ENCODE measurements around the gene CCL18. TPM values are rescaled to one million over a fixed set of nuclear protein-coding genes. Genes with fewer than 3 reads are reported as not detected.

Gene CCL18
- total RNA-seq, 6 experiments from 2014 or later = 0.29 to 2.0 (median 0.64) TPM; not detected in 1

DNA sequence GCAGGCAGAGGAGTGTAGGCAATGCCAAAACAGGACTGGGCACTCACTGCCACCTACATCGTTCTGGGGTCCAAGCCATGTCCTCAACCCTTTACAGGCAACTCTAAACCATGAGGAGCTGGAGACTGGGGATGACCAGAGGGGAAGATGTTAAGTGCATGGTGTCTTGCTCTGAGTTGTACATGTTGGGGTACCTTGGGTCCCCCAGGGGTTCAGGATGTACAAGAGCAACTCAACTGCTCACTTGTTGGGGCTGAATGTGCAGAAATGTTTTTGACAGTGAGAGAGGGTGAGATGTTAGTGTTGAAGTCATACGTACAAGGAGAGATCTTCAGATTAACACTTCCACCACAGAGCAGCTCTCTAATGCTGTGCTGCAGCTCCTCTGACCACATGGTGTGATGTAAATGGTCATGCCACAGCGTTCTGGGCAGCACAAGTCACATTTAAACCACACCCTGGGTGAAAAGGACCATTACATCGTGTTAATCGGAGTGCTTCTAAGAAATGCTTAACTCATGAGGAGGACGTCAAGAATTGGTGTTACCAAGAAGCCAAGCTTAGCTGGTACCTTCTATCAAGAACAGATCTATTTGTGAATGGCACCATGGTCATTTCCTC is 2.4 kb downstream of the CCL18 start:
- Histone ChIP-seq H3K27me3 (no peaks in the 10 kb centered on the region), H3K36me3 (no peaks in the 10 kb centered on the region), H3K4me3 (no peak overlapping the region), H3K9me3 (no peaks in the 10 kb centered on the region), H3K27ac (no peak overlapping the region), H3K4me1 (no peaks in the 10 kb centered on the region)
- no peak for TF ChIP-seq POLR2A (IDR thresholded peaks at IDR 0.05)
- TF ChIP-seq, protein P1, sequence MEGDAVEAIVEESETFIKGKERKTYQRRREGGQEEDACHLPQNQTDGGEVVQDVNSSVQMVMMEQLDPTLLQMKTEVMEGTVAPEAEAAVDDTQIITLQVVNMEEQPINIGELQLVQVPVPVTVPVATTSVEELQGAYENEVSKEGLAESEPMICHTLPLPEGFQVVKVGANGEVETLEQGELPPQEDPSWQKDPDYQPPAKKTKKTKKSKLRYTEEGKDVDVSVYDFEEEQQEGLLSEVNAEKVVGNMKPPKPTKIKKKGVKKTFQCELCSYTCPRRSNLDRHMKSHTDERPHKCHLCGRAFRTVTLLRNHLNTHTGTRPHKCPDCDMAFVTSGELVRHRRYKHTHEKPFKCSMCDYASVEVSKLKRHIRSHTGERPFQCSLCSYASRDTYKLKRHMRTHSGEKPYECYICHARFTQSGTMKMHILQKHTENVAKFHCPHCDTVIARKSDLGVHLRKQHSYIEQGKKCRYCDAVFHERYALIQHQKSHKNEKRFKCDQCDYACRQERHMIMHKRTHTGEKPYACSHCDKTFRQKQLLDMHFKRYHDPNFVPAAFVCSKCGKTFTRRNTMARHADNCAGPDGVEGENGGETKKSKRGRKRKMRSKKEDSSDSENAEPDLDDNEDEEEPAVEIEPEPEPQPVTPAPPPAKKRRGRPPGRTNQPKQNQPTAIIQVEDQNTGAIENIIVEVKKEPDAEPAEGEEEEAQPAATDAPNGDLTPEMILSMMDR (IDR thresholded peaks at IDR 0.05) = no peak
- intact Hi-C loops (cut with DNase I) = loop anchor here in 1 of 2 donors (10.0 kb wide), 1 partner anchor 52 kb away; the partner anchor contains the start of gene CCL23
- DNase-seq (no peak), ATAC-seq (peak; percentile 36 to 68 (median 54))
- WGBS (ENCODE audit: insufficient coverage, low coverage, low lambda C conversion rate, missing lambda C conversion rate) = 70% methylated on average over 6 of the region's 6 CpGs

DNA sequence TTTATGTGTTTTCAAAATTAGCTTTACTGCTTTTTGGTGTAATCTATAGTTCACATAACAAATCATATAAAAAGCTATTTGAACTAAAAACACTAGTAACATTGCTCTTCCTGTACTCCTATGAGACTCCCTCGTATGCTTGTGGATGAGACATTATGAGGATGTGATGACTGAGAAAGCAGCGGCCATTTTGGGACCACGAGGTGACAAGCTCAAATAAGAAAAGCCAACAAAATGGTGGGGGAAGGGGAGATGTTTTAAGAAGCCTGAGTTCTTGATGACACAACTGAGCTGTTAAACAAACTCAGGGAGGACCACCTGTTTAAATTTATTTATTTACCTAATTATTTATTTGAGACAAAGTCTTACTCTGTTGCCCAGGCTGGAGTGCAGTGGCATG is 4.5 kb downstream of the CCL18 start:
- H3K36me3 ChIP-seq = no peaks in the 10 kb centered on the region
- H3K9me3 ChIP-seq = no peaks in the 10 kb centered on the region
- H3K4me3 ChIP-seq = no peak overlapping the region
- WGBS (ENCODE audit: insufficient coverage, low coverage, low lambda C conversion rate, missing lambda C conversion rate) = 76% methylated on average over 3 of the region's 3 CpGs
- TF ChIP-seq, protein P1 (IDR thresholded peaks at IDR 0.05) = no peak
- TF ChIP-seq POLR2A (IDR thresholded peaks at IDR 0.05) = no peak
- intact Hi-C loops (cut with DNase I) = loop anchor here in 1 of 2 donors (10.0 kb wide), 1 partner anchor 54 kb away; the partner anchor contains the start of gene CCL23
- ATAC-seq (no peak), DNase-seq (no peak)
- H3K4me1 ChIP-seq = no peaks in the 10 kb centered on the region
- H3K27me3 ChIP-seq = no peaks in the 10 kb centered on the region
- no peak overlapping the region for H3K27ac ChIP-seq

DNA sequence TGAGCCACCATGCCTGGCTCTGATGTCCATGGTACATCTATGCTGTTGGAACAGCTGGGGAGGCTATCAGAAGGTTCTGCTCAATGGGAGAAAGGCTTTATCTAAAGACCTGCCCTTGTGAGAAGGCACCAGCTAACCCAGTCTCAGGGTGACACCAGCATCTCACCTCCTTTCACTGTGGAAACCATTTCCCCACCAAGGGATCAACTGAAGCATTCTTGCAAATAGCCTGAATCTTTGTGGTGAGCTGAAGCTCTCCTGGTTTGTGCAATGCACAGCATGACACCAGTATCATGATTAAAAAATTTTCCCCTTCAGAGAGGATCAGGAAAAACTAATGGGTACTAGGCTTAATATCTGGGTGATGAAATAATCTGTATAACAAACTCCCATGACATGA is 5.1 kb downstream of the CCL18 start:
- ATAC-seq (no peak), DNase-seq (no peak)
- Histone ChIP-seq H3K4me1 (no peaks in the 10 kb centered on the region), H3K27me3 (no peaks in the 10 kb centered on the region), H3K27ac (no peak overlapping the region), H3K36me3 (no peaks in the 10 kb centered on the region), H3K4me3 (no peak overlapping the region), H3K9me3 (no peaks in the 10 kb centered on the region)
- intact Hi-C loops (cut with DNase I) = loop anchor here in 1 of 2 donors (10.0 kb wide), 1 partner anchor 54 kb away; the partner anchor contains the start of gene CCL23
- TF ChIP-seq, protein P1 (IDR thresholded peaks at IDR 0.05) = no peak
- TF ChIP-seq POLR2A (IDR thresholded peaks at IDR 0.05) = no peak

DNA sequence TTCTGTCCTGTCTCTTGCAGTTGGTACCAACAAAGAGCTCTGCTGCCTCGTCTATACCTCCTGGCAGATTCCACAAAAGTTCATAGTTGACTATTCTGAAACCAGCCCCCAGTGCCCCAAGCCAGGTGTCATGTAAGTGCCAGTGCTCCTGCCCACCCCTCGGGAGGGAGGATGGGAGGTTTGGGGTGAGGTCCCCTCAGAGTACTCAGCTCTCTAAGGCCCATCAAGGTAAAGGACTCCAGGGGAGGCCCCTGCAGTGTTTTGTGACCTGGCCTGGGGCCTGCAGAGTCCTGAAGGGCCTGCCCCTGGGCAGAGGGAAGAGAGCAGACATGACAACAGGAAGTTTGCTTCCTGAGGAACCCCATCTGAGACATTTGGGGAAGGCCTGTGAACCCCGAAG is 6.4 kb downstream of the CCL18 start:
- TF ChIP-seq, protein P1 (IDR thresholded peaks at IDR 0.05) = no peak
- no peak for TF ChIP-seq POLR2A (IDR thresholded peaks at IDR 0.05)
- Histone ChIP-seq H3K36me3 (no peaks in the 10 kb centered on the region), H3K27ac (no peak overlapping the region), H3K4me1 (no peaks in the 10 kb centered on the region), H3K4me3 (no peak overlapping the region), H3K9me3 (no peaks in the 10 kb centered on the region), H3K27me3 (no peaks in the 10 kb centered on the region)
- ATAC-seq (no peak), DNase-seq (no peak)
- intact Hi-C loops (cut with DNase I) = loop anchor here (10.0 kb wide), 2 partner anchors 74 to 86 kb away; partner anchors contain the start of genes CCL14 (in 2 of the 2) and CCL16 (in 2 of the 2)
- no CpG with 5 or more reads among the region's 3 CpGs for WGBS (ENCODE audit: insufficient coverage, low coverage, low lambda C conversion rate, missing lambda C conversion rate)
